Choroid plexus epithelial cell (primary cell): ENCODE measurements around the gene GAS1.

ENCODE experiments used
- DNase-seq: peaks from one replicate; pipeline ENCODE4 v3.0.0-alpha.2; 2010; ENCODE audit warnings: low read depth
- H3K4me3 ChIP-seq: 2 replicates; pipeline ENCODE4 v1.5.1; 2011; ENCODE audit warnings: low read depth, mild to moderate bottlenecking, control low read depth, low read length, moderate library complexity
- CTCF ChIP-seq: conservative IDR thresholded peaks from 2 replicates; pipeline ENCODE4 v1.5.1; 2011; ENCODE audit warnings: low read depth, mild to moderate bottlenecking, control low read depth, inconsistent platforms, low read length, moderate library complexity

The GAS1 gene

GRCh38 chr9:86901511-86901910, 45.8 kb downstream of the GAS1 start:
- H3K4me3 ChIP-seq = no peak overlapping the region
- TF ChIP-seq CTCF = no peak
- no peak for DNase-seq
